Brain microvascular endothelial cell (primary cell): Measurements from ENCODE around the gene PLPPR1.
"Not testable (repeated sequence)": the region's sequence is repeated elsewhere in the genome, so short reads cannot be mapped to it uniquely, and the experiment has no call there.

ENCODE experiments used
- DNase-seq: peaks from one replicate; pipeline ENCODE4 v3.0.0-alpha.2; 2020
- H3K27ac ChIP-seq: fragments of 250-450 bp; sonication (Bioruptor Pico); 2 replicates; pipeline ENCODE4 v1.5.1; 2020; ENCODE audit warnings: mild to moderate bottlenecking, moderate library complexity
- H3K27me3 ChIP-seq: fragments of 250-450 bp; sonication (Bioruptor Pico); replicated peaks from 2 replicates; pipeline ENCODE4 v1.5.1; 2020; ENCODE audit warnings: mild to moderate bottlenecking
- H3K36me3 ChIP-seq: fragments of 250-450 bp; sonication (Bioruptor Pico); replicated peaks from 2 replicates; pipeline ENCODE4 v1.5.1; 2020; ENCODE audit warnings: mild to moderate bottlenecking
- H3K4me3 ChIP-seq: 2 replicates; pipeline ENCODE4 v1.5.1; 2011; ENCODE audit warnings: low read depth, mild to moderate bottlenecking, control low read depth, low read length, moderate library complexity
- in situ Hi-C: cut with HindIII; loops from 2 replicates; pipeline ENCODE4 v1.10.0; 2017; ENCODE audit warnings: low sequenced_read_pairs, low pct_ligation_motif_present
- TF ChIP-seq, protein P1 (sequence below): IDR thresholded peaks from 2 replicates; pipeline ENCODE4 v1.5.1; 2011; ENCODE audit warnings: low read depth, mild to moderate bottlenecking, moderate library complexity, low read length, control low read depth, inconsistent platforms; ENCODE audit errors: missing control alignments

Gene PLPPR1

DNA sequence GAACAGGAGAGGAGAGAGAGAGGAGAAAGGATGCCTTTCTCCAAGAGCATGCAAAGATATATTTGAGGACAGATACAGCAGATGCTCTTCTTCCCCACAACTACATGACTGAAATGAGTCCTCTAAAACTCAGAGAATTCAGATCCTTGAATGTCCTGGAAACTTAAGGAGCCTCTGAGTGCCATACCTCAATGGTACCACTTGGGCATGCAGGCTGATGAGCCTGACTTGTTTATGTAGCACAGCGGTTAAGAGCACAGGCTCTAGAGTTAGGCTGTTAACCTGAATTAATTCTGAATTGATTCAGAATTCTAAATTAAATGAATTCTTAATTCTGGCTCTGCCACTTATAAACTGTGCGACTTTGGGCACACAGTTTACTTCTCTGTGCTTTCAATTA lies 5.7 kb downstream of the PLPPR1 start:
- TF ChIP-seq, protein P1, sequence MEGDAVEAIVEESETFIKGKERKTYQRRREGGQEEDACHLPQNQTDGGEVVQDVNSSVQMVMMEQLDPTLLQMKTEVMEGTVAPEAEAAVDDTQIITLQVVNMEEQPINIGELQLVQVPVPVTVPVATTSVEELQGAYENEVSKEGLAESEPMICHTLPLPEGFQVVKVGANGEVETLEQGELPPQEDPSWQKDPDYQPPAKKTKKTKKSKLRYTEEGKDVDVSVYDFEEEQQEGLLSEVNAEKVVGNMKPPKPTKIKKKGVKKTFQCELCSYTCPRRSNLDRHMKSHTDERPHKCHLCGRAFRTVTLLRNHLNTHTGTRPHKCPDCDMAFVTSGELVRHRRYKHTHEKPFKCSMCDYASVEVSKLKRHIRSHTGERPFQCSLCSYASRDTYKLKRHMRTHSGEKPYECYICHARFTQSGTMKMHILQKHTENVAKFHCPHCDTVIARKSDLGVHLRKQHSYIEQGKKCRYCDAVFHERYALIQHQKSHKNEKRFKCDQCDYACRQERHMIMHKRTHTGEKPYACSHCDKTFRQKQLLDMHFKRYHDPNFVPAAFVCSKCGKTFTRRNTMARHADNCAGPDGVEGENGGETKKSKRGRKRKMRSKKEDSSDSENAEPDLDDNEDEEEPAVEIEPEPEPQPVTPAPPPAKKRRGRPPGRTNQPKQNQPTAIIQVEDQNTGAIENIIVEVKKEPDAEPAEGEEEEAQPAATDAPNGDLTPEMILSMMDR = no peak

DNA sequence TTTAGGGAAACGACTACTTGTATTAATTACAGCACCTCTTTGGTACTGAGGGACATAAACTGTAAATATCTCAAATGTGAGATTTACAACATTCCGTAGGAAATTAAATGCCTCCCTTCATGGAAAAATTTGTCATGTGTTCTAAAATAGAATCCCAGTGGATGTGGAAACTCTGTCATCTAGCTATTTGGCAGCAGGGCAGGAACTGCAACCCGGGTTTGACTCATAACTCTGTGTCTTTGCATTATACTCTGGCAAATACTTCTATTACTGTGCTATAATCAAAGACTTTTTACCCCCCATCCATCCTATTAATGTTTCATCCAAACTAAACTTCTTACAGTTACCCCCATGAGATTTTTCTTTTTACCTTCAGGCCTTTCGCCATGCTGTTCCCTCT lies 6.6 kb downstream of the PLPPR1 start:
- in situ Hi-C loops = no loop called here
- Histone ChIP-seq H3K4me3 (no peak overlapping the region), H3K27me3 (peaks cover 5% of the 10 kb centered on the region), H3K36me3 (no peaks in the 10 kb centered on the region), H3K27ac (no peak overlapping the region)
- TF ChIP-seq, protein P1 = no peak
- no peak for DNase-seq

More for the DNA sequence above, 5.7 kb downstream of the PLPPR1 start:
- H3K27me3 ChIP-seq = peaks cover 14% of the 10 kb centered on the region
- H3K4me3 ChIP-seq = no peak overlapping the region
- in situ Hi-C loops = no loop called here
- no peak overlapping the region for H3K27ac ChIP-seq
- no peaks in the 10 kb centered on the region for H3K36me3 ChIP-seq
- DNase-seq = no peak

DNA sequence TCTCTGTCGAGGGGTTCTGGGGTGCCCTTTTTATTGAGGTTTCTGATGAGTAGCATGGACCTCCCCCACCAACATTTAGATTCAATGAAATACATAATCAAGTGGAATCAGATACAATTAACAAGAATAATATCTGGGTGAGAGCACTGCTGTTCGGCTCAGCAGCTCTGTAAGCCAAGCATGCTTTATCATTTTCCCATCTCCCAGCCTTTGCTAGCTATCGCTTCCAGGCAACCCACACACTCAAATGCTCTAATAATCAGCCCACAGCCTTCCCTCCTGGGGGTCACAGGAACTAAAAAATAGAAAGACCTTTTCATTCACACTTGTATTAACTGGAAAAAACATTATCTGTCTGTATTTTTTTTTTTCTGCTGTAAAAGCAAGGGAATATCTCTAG lies 8.9 kb downstream of the PLPPR1 start:
- TF ChIP-seq, protein P1 = no peak
- Histone ChIP-seq H3K27ac (no peak overlapping the region), H3K36me3 (no peaks in the 10 kb centered on the region), H3K27me3 (no peaks in the 10 kb centered on the region), H3K4me3 (no peak overlapping the region)
- in situ Hi-C loops = no loop called here
- no peak for DNase-seq

DNA sequence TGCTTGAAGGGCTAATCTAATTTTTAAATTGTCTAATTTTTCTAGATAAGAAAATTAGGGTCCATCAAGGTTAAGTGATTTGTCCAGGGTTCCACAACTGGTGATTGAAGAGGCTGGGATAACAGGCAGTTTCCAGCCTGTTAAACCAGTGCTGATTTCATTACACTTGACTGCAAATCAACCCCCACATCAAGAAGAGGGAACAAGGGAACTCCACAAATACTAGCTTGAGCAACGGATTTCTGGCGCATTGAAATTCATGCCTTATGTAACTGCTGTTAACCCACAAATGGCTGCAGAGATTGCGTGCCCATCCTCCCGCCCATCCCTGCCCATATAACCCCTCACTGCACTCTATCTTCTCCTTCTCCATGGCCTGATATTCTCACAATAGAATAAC lies 10.0 kb downstream of the PLPPR1 start:
- Histone ChIP-seq H3K27ac (no peak overlapping the region), H3K27me3 (no peaks in the 10 kb centered on the region), H3K36me3 (no peaks in the 10 kb centered on the region), H3K4me3 (no peak overlapping the region)
- in situ Hi-C loops = no loop called here
- TF ChIP-seq, protein P1 = no peak
- DNase-seq = no peak

DNA sequence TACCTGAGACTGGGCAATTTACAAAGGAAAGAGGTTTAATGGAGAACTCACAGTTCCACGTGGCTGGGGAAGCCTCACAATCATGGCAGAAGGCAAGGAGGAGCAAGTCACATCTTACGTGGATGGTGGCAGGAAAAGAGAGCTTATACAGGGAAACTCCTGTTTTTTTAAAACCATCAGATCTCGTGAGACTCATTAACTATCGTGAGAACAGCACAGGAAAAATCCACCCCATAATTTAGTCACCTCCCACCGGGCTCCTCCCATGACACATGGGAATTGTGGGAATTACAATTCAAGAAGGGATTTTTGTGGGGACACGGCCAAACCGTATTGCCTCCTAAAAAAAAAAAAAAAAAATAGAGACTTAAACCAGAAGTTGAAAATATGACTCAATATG lies 11.1 kb downstream of the PLPPR1 start:
- H3K4me3 ChIP-seq, DNase-seq, H3K36me3 ChIP-seq, in situ Hi-C loops, H3K27ac ChIP-seq, H3K27me3 ChIP-seq: not testable (repeated sequence)

DNA sequence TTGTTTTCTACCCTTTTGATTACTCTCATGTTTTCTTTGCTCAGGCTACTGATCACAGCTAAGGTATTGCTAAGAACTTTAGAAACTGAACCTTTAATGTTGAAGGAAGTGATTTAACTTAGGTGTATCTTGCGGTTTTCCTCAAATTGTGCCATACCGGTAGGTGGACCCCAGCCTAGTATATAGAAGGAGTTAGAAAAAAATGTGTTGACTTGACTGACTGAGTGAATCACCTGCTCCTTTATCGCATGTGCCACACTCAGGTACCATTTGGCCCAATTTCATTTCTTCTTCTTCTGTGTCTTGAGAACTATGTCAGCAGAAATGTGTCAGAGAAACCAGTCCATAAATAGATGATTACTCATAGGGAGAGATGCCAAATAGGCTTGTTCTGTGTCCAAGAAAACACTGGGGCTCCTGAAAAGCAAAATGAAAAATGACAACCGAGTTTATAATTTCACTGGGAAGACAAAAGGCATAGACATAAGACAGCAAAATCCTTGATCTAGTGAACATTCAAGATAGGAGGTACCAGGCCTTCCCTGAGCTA lies 19.4 kb downstream of the PLPPR1 start:
- no peaks in the 10 kb centered on the region for H3K27me3 ChIP-seq
- TF ChIP-seq, protein P1 = no peak
- DNase-seq = no peak
- in situ Hi-C loops = no loop called here
- H3K27ac ChIP-seq = no peak overlapping the region
- H3K36me3 ChIP-seq = no peaks in the 10 kb centered on the region
- no peak overlapping the region for H3K4me3 ChIP-seq
